SK-N-MC (cell line): Measurements from ENCODE around the gene TMEM205.

Experiments
- DNase-seq: peaks from one replicate; pipeline ENCODE4 v3.0.0-alpha.2; 2011; ENCODE audit warnings: low read depth, low spot score
- H3K27ac ChIP-seq: fragments of 200-600 bp; sonication (generic); 2 replicates; pipeline ENCODE4 v1.5.1; 2016; ENCODE audit warnings: mixed run types
- H3K36me3 ChIP-seq: fragments of 200-600 bp; sonication (generic); 2 replicates; pipeline ENCODE4 v1.6.1; 2017; ENCODE audit warnings: antibody characterized with exemption, low read length, mixed read lengths; ENCODE audit not compliant: insufficient read depth
- H3K4me3 ChIP-seq: fragments of 200-600 bp; sonication (generic); 2 replicates; pipeline ENCODE4 v1.5.1; 2016
- H3K9ac ChIP-seq: fragments of 200-600 bp; sonication (generic); 2 replicates; pipeline ENCODE4 v1.8.0; 2017; ENCODE audit warnings: mixed run types, mixed read lengths; ENCODE audit not compliant: insufficient read length
- H3K9me3 ChIP-seq: fragments of 200-600 bp; sonication (generic); 2 replicates; pipeline ENCODE4 v1.6.1; 2017; ENCODE audit warnings: low read depth, mild to moderate bottlenecking, antibody characterized with exemption, low read length, moderate library complexity, mixed read lengths
- EZH2 ChIP-seq: fragments of 200-600 bp; sonication (generic); IDR thresholded peaks from one replicate; pipeline ENCODE4 v1.6.1; 2017; ENCODE audit warnings: antibody characterized with exemption
- FOXP2 ChIP-seq: optimal IDR thresholded peaks from 2 replicates; pipeline ENCODE3; 2011; ENCODE audit warnings: mild to moderate bottlenecking, moderate library complexity; ENCODE audit not compliant: insufficient read depth; ENCODE audit errors: extremely low read length, control extremely low read depth
- POLR2AphosphoS5 ChIP-seq: IDR thresholded peaks from 2 replicates; pipeline ENCODE4 v1.6.1; 2012; ENCODE audit warnings: mild to moderate bottlenecking, low read depth, low read length, borderline replicate concordance

Gene TMEM205

DNA sequence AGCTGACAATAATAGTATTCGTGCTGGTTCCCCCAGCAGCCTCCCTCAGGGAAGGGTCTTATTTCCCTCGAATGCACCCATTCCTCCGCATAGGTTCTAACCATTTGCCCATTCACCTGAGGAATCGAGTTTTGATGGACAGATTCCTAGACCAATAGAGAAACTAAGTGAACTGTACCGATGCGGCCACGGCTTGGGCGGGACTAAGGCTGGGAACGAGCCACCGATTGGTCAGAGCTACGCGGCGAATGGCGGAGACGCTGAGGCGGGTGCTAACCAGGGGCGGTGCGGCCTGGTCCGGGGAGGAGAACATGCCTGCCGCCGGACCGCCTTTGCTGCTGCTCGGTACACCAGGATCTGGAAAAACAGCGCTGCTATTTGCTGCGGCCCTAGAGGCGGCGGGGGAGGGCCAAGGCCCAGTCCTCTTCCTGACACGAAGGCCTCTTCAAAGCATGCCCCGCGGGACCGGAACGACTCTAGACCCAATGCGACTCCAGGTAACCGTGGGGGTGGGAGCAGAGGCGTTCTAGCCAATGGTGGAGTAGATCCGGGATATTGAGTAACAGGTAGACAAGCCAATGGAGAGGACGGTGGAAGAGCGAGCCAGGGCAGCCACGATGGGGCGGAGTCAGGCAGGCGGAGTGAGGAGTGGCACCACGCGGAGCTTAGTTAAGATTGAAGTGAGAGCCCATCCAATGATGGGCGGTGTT is 28.5 kb upstream of the TMEM205 start, which contains the start of gene SWSAP1:
SWSAP1 (plus strand) TSS at position 234 of the 710 bp plus-strand sequence; CDS start at position 249, 15 bp downstream.
- peak within 1 kb of the TSS; percentile 94 for H3K27ac ChIP-seq
- H3K4me3 ChIP-seq, result peak within 1 kb of the TSS; percentile 92
- TF ChIP-seq EZH2, result no peak
- TF ChIP-seq FOXP2, result peak; percentile 6
- peak; percentile 66; the same call in 1 of the 2 replicates for TF ChIP-seq POLR2AphosphoS5
- peak within 1 kb of the TSS; percentile 92 for H3K9ac ChIP-seq
- H3K9me3 ChIP-seq, result no peaks in the 10 kb centered on the region
- DNase-seq, result peak; percentile 98
- H3K36me3 ChIP-seq, result peaks cover 6% of the 10 kb centered on the region; the same call in 1 of the 2 replicates

DNA sequence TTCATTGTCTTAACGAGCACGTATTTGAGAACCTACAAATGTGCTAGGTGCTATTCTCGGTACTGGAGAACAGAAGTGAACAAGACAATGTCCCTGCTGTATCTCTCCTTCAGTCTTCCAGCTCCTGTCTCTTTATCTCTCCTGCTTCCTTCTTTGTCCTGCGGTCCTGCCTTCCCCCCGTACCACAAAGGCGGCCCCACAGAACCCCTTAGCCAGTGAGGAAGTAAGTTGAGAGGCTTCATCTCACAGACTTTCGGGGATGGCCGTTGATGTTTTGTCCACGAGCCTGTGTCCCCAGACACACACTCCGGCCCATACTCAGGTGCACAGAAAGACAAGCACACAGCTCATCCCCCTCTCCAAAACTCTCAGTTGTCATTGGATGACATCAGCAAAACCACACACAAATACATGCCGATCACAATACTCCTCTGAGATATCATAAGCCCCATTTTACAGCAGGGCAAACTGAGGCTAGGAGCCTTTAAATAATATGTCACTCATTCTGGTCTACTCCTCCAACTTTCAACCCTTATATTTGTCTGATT is 27.9 kb upstream of the TMEM205 start:
- Histone ChIP-seq H3K36me3 (peaks cover 6% of the 10 kb centered on the region; the same call in 1 of the 2 replicates), H3K9me3 (no peaks in the 10 kb centered on the region), H3K27ac (no peak overlapping the region), H3K4me3 (peak overlapping the region; percentile 92), H3K9ac (no peak overlapping the region)
- no peak for TF ChIP-seq EZH2
- no peak for TF ChIP-seq POLR2AphosphoS5
- no peak for TF ChIP-seq FOXP2
- DNase-seq, result no peak

DNA sequence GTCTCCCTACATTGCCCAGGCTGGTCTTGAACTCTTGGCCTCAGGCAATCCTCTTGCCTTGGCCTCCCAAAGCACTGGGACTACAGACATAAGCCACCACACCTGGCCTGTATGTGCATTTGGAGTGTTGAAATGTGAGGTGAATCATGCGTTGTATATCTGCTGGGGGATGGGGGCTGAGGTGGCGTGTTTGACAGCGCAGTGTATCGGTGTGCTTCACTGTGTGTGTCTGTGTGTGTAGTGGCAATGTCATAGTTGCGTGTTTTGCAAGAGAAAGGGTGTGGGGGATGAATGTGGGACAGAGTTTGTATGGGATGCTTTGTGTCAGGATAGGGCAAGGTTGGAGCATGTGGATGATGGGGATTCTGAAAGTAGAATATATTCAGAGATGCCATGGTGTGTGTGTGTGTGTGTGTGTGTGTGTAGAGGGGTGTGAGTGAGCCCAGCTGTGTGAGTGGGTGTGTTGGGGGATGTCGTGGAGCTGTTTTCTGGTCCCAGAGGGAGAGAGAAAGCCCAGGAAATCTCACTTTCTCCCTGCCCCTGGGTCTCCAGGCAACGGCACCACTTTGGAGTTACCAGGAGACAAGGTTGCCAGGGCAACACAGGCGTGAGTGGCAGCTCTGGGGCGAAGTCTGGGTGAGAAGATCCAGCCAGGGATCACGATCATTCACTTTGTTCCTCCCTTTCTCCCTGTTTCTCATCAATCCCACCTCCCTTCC is 27.3 kb upstream of the TMEM205 start:
- DNase-seq, result no peak
- no peaks in the 10 kb centered on the region for H3K9me3 ChIP-seq
- TF ChIP-seq EZH2 (no peak), POLR2AphosphoS5 (no peak), FOXP2 (no peak)
- H3K9ac ChIP-seq, result no peak overlapping the region
- H3K36me3 ChIP-seq, result peaks cover 5% of the 10 kb centered on the region; the same call in 1 of the 2 replicates
- H3K27ac ChIP-seq, result no peak overlapping the region
- H3K4me3 ChIP-seq, result no peak overlapping the region

DNA sequence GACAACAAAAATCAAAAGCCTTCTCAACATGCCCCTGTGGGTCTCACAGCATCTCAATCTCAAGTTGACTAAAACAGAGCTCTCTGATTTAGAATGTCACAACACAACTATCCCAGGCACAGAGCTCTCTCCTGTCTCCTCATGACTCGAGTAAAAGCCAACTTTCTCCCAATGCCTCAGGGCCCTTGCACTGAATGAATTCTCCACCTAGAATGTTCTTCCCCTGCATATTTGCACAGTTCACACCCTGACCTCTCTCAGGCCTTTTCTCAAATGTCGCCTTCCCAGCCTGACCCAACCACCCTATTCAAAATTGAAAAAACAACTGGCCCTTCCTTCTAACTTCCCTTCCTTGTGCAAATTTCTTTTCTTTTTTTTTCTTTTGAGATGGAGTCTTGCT is 24.7 kb upstream of the TMEM205 start:
- Histone ChIP-seq H3K9ac (no peak overlapping the region), H3K36me3 (no peaks in the 10 kb centered on the region)
- TF ChIP-seq EZH2, result no peak
- no peak for TF ChIP-seq POLR2AphosphoS5
- TF ChIP-seq FOXP2, result no peak

GRCh38 chr19:11367528-11367927 is 21.5 kb upstream of the TMEM205 start:
- no peak for DNase-seq
- H3K27ac ChIP-seq, result no peak overlapping the region
- no peaks in the 10 kb centered on the region for H3K36me3 ChIP-seq
- TF ChIP-seq FOXP2 (no peak), POLR2AphosphoS5 (no peak), EZH2 (no peak)
- no peak overlapping the region for H3K9ac ChIP-seq
- H3K9me3 ChIP-seq, result no peaks in the 10 kb centered on the region
- no peak overlapping the region for H3K4me3 ChIP-seq

More for the DNA sequence above, 24.7 kb upstream of the TMEM205 start:
- no peak for DNase-seq
- Histone ChIP-seq H3K4me3 (no peak overlapping the region), H3K27ac (no peak overlapping the region), H3K9me3 (no peaks in the 10 kb centered on the region)

DNA sequence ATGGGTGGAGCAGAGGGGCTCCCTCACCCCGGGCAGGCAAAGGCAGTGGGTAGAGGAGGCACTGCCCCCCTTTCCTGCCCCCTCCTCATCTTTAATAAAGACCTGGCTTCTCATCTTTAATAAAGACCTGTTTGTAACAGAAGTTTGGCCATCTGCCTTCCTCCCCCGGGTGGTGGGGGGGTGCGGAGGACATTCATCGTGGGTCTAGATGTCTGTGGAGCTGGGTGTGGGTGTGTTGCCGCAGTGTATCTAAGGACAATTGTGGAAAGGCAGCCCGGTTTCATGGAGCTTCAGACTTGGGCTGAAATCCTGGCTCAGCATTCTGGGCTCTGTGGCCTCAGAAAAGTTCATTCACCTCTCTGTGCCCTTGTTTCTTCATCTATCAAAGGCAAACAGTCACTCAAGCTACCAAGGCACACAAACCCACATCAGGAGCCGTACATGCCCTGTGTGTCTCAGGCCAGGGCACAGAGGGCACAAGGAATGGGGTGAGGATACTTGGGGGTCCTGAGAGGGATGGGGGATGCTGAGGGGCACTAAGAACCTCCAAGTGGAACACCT is 19.6 kb upstream of the TMEM205 start:
- no peak for DNase-seq
- TF ChIP-seq FOXP2 (no peak), EZH2 (no peak), POLR2AphosphoS5 (no peak)
- H3K36me3 ChIP-seq, result no peaks in the 10 kb centered on the region
- no peak overlapping the region for H3K9ac ChIP-seq
- H3K4me3 ChIP-seq, result no peak overlapping the region
- no peaks in the 10 kb centered on the region for H3K9me3 ChIP-seq
- H3K27ac ChIP-seq, result no peak overlapping the region

DNA sequence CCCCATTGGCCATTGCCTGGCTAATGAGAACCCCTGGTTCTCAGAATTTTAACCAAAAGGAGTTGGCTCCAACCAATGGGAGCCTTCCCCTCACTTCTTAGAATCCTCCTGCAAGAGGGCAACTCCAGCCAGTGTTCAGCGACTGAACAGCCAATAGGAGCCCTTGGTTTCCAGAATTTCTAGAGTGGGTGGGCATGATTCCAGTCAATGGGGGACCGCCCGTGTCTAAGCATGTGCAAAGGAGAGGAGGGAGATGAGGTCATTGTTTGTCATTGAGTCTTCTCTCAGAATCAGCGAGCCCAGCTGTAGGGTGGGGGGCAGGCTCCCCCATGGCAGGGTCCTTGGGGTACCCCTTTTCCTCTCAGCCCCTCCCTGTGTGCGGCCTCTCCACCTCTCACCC is 18.9 kb upstream of the TMEM205 start:
- no peaks in the 10 kb centered on the region for H3K36me3 ChIP-seq
- H3K4me3 ChIP-seq, result no peak overlapping the region
- TF ChIP-seq POLR2AphosphoS5, result no peak
- H3K9me3 ChIP-seq, result no peaks in the 10 kb centered on the region
- no peak overlapping the region for H3K27ac ChIP-seq
- H3K9ac ChIP-seq, result no peak overlapping the region
- DNase-seq, result no peak

GRCh38 chr19:11364296-11364904 is 18.3 kb upstream of the TMEM205 start:
- Histone ChIP-seq H3K36me3 (no peaks in the 10 kb centered on the region), H3K4me3 (no peak overlapping the region), H3K9ac (no peak overlapping the region), H3K27ac (no peak overlapping the region), H3K9me3 (no peaks in the 10 kb centered on the region)
- DNase-seq, result no peak
- no peak for TF ChIP-seq FOXP2
- TF ChIP-seq POLR2AphosphoS5, result no peak
- TF ChIP-seq EZH2, result no peak
